Activated CD4-positive, alpha-beta T cell treated with anti-CD3 and anti-CD28 coated beads, Interleukin-2, amount 50 U/mL, for 16 hours (primary cell): ENCODE data around the gene RIMBP2.

Source experiments
- DNase-seq: peaks from one replicate; pipeline ENCODE4 v3.0.0-alpha.2; 2020

RIMBP2 gene

GRCh38 chr12:130562716-130563115 is 153.4 kb downstream of the RIMBP2 start:
- no peak for DNase-seq

GRCh38 chr12:130560321-130560720 is 155.8 kb downstream of the RIMBP2 start:
- no peak for DNase-seq

- no peak for DNase-seq
Observed at GRCh38 chr12:130559806-130560205, 156.3 kb downstream of the RIMBP2 start.

GRCh38 chr12:130557886-130558765 is 158.0 kb downstream of the RIMBP2 start:
- no peak for DNase-seq

GRCh38 chr12:130557201-130557600 is 158.9 kb downstream of the RIMBP2 start:
- DNase-seq, result no peak

- DNase-seq, result no peak
Observed at GRCh38 chr12:130556486-130557055, 159.5 kb downstream of the RIMBP2 start.

GRCh38 chr12:130555628-130556485 is 160.2 kb downstream of the RIMBP2 start:
- DNase-seq, result no peak

- DNase-seq, result no peak
Observed at GRCh38 chr12:130555221-130555620, 160.9 kb downstream of the RIMBP2 start.

- no peak for DNase-seq
Observed at GRCh38 chr12:130552483-130552996, 163.6 kb downstream of the RIMBP2 start.

GRCh38 chr12:130549361-130549760 is 166.7 kb downstream of the RIMBP2 start:
- no peak for DNase-seq

GRCh38 chr12:130547480-130548155 is 168.5 kb downstream of the RIMBP2 start:
- no peak for DNase-seq

- no peak for DNase-seq
Observed at GRCh38 chr12:130546494-130546893, 169.6 kb downstream of the RIMBP2 start.

- DNase-seq, result no peak
Observed at GRCh38 chr12:130545475-130545874, 170.6 kb downstream of the RIMBP2 start.

GRCh38 chr12:130540376-130540775 is 175.7 kb downstream of the RIMBP2 start:
- no peak for DNase-seq

GRCh38 chr12:130538343-130539095 is 177.6 kb downstream of the RIMBP2 start:
- DNase-seq, result no peak

GRCh38 chr12:130537655-130538054 is 178.4 kb downstream of the RIMBP2 start:
- no peak for DNase-seq

GRCh38 chr12:130537051-130537450 is 179.0 kb downstream of the RIMBP2 start:
- no peak for DNase-seq

- no peak for DNase-seq
Observed at GRCh38 chr12:130530429-130530828, 185.7 kb downstream of the RIMBP2 start.

- DNase-seq, result no peak
Observed at GRCh38 chr12:130529781-130530180, 186.3 kb downstream of the RIMBP2 start.

- no peak for DNase-seq
Observed at GRCh38 chr12:130527239-130527638, 188.9 kb downstream of the RIMBP2 start.

- no peak for DNase-seq
Observed at GRCh38 chr12:130526813-130527212, 189.3 kb downstream of the RIMBP2 start.
